Measurements from ENCODE around the gene LCTL. TPM values are rescaled to one million over a fixed set of nuclear protein-coding genes. Genes with fewer than 3 reads are reported as not detected.

LCTL gene
- total and polyA plus RNA-seq, 2 of the 8 experiments (the other 6 are each of a cell fraction or from before 2014, with no cell fraction given) = 5.5 to 6.2 TPM

DNA sequence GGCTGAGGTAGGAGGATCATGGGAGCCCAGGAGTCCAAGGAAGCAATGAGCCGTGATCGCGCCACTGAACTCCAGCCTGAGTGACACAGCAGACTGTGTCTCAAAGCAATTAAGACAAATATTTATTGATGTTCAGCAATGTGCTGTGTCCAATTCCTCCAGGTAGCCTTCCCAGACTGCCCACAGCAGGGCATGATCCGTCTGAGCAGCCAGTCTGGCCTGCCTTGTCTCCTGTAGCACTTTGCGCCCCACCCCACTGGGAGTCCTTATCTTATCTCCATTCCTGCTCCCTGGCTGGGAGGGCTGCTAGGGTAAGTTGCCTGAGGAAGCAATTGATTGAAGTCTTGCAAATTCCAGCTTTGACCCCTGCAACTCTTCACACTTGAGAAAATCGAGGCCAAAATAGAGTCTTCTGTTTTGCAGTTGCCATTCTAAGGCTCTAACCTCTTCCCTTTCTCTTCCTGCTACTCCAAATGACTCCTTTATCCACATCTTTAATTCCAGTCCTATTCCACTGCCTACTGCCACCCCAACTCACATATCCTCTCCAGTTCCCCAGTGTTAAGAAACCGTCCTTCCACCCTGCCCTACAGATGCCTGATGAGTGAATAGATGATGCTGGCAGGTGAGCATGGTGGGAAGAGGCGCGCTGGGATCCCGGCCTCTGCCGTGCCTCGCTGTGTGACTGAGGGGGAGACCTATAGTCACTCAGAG lies 26.9 kb upstream of the LCTL start:
- Histone ChIP-seq H3K9me3 (ENCODE audit: insufficient read depth in 2 of 2, low read depth in 1 of 2, low read length in 1 of 2) (no peaks in the 10 kb centered on the region), H3K27ac (ENCODE audit: low read depth, low read length) (no peak overlapping the region), H3K9ac (replicated peaks in 1 of 4; ENCODE audit: extremely low read depth in 1 of 4, low read depth in 3 of 4, low read length in 3 of 4) (no peak overlapping the region), H3K79me1 (ENCODE audit: low read depth, low read length) (no peaks in the 10 kb centered on the region), H4K8ac (ENCODE audit: extremely low read depth, insufficient read depth, low read length) (no peak overlapping the region), H3K23me2 (ENCODE audit: low read depth, low read length) (no peaks in the 10 kb centered on the region; the same call in 1 of the 2 replicates), H3K23ac (ENCODE audit: insufficient read length) (no peak overlapping the region), H3K36me3 (ENCODE audit: control insufficient read depth in 2 of 4, insufficient read depth in 4 of 4, low read length in 3 of 4) (no peaks in the 10 kb centered on the region), H4K5ac (ENCODE audit: insufficient read length, low read depth, low read length) (no peak overlapping the region), H3K79me2 (ENCODE audit: control insufficient read depth in 1 of 2, insufficient read depth in 2 of 2, low read length in 2 of 2) (no peaks in the 10 kb centered on the region), H2BK20ac (ENCODE audit: low read length) (no peak overlapping the region), H2BK120ac (replicated peaks; ENCODE audit: low read depth, low read length) (no peak overlapping the region), H2AFZ (ENCODE audit: low read length) (no peak overlapping the region), H3K4ac (replicated peaks; ENCODE audit: insufficient read length, low read depth, low read length) (no peak overlapping the region), H4K20me1 (replicated peaks in 1 of 2; ENCODE audit: control insufficient read depth in 1 of 2, insufficient read depth in 2 of 2, low read length in 2 of 2) (no peaks in the 10 kb centered on the region), H2BK5ac (ENCODE audit: low read depth, low read length) (no peak overlapping the region), H3K14ac (ENCODE audit: insufficient read length) (no peak overlapping the region), H4K91ac (replicated peaks; ENCODE audit: insufficient read length, low read length) (no peak overlapping the region), H3K4me1 (replicated peaks in 1 of 4; ENCODE audit: control insufficient read depth in 3 of 4, insufficient read depth in 4 of 4, low read length in 3 of 4) (peaks cover 0 to 3% (median 1%) of the 10 kb centered on the region in 4 experiments; a peak in 2 of 7 replicates), H3K56ac (replicated peaks; ENCODE audit: insufficient read length, low read depth, low read length) (no peak overlapping the region), H2BK12ac (ENCODE audit: low read depth, low read length) (no peak overlapping the region), H3K4me2 (ENCODE audit: insufficient read depth in 1 of 2, low read depth in 2 of 2, low read length in 2 of 2) (no peak overlapping the region), H2AK5ac (ENCODE audit: low read depth, low read length) (no peak overlapping the region), H3K4me3 (ENCODE audit: extremely low read depth in 1 of 4, insufficient read depth in 2 of 4, low read depth in 3 of 4, low read length in 4 of 4) (no peak overlapping the region), H3K18ac (ENCODE audit: extremely low read depth, low read length) (no peak overlapping the region), H3K27me3 (replicated peaks in 1 of 4; ENCODE audit: control insufficient read depth in 3 of 4, extremely low read depth in 1 of 4, insufficient read depth in 3 of 4, low read length in 3 of 4) (no peaks in the 10 kb centered on the region), H2BK15ac (ENCODE audit: low read length) (no peak overlapping the region)
- TF ChIP-seq POU5F1 (IDR thresholded peaks at IDR 0.05; ENCODE audit: low read depth, low read length) (no peak), PHF8 (conservative IDR thresholded peaks at IDR 0.05; ENCODE audit: low read depth, low read length) (no peak), BCL11A (IDR thresholded peaks at IDR 0.05; ENCODE audit: low read depth in 2 of 2, low read length in 2 of 2) (no peak)
- no peak for DNase-seq (ENCODE audit: low read depth in 1 of 2, low spot score in 2 of 2)
- POLR2A ChIA-PET (ENCODE audit: partially characterized antibody) = interaction anchor here (1.0 kb wide), 1 partner anchor 89 kb away, joined by 3 read pairs; no protein-coding TSS in a partner anchor
- WGBS, 2 experiments (ENCODE audit: extremely low coverage in 1 of 2, insufficient coverage in 1 of 2, insufficient read length in 1 of 2, insufficient replicate concordance in 2 of 2, low coverage in 1 of 2, low lambda C conversion rate in 2 of 2, missing lambda C conversion rate in 1 of 2) = 88% methylated on average over 12 of the region's 12 CpGs; no CpG with 5 or more reads in 1 of the 2 experiments
- no peak for FAIRE-seq
- CTCF ChIA-PET (ENCODE audit: partially characterized antibody) = interaction anchor here (0.8 to 2.1 kb wide), 8 partner anchors 10 to 259 kb away, joined by 3 to 7 read pairs (median 4); partner anchors contain the start of gene LCTL

Data from H1 (cell line).